Adrenal gland (tissue), 5 donors: ENCODE results near the gene MRPL36.

Experiments used
- CTCF ChIP-seq, 6 experiments: fragments of 450-650 bp in 4 of 6; fragments of 200-600 bp in 2 of 6; sonication (generic) in 1 of 6; IDR thresholded peaks; 1 replicate in 5 of 6; 2 replicates in 1 of 6; pipeline versions ENCODE4 v1.5.1 to v1.8.0; 2016 to 2021; ENCODE audit warnings: antibody characterized with exemption in 6 of 6, mild to moderate bottlenecking in 2 of 6, moderate library complexity in 1 of 6
- POLR2A ChIP-seq, 2 donors: fragments of 450-650 bp; IDR thresholded peaks; one replicate each; pipeline ENCODE4 v1.6.1; 2017; ENCODE audit warnings: antibody characterized with exemption in 2 of 2, mild to moderate bottlenecking in 2 of 2, moderate library complexity in 1 of 2
- donor health status: DM: no; HTN: no; CAD: no.

GRCh38 chr5:1815881-1816292 is 16.2 kb upstream of the MRPL36 start:
- TF ChIP-seq CTCF (IDR thresholded peaks at IDR 0.05) (no peak), POLR2A (IDR thresholded peaks at IDR 0.05) (no peak)
